H9 (cell line): ENCODE data around the gene ADORA1. TPM values are rescaled to one million over a fixed set of nuclear protein-coding genes. Genes with fewer than 3 reads are reported as not detected.

Experiments
- DNase-seq: peaks from one replicate; pipeline ENCODE4 v3.0.0-alpha.2; 2017
- H2AFZ ChIP-seq: one replicate; pipeline ENCODE4 v1.6.1; 2013; ENCODE audit warnings: mild to moderate bottlenecking, low read length, control low read depth, moderate library complexity
- H2AK5ac ChIP-seq: 2 replicates; pipeline ENCODE4 v1.6.1; 2013; ENCODE audit warnings: low read length, control low read depth, mixed read lengths; ENCODE audit not compliant: insufficient read length
- H2BK120ac ChIP-seq: one replicate; pipeline ENCODE4 v1.6.1; 2013; ENCODE audit warnings: low read depth, mild to moderate bottlenecking, low read length, control low read depth, inconsistent platforms; ENCODE audit not compliant: poor library complexity, severe bottlenecking
- H2BK12ac ChIP-seq: 2 replicates; pipeline ENCODE4 v1.6.1; 2013; ENCODE audit warnings: low read length, control low read depth, mixed read lengths, low read depth; ENCODE audit not compliant: insufficient read length
- H2BK15ac ChIP-seq: 2 replicates; pipeline ENCODE4 v1.6.1; 2013; ENCODE audit warnings: low read depth, low read length, control low read depth
- H2BK20ac ChIP-seq: one replicate; pipeline ENCODE4 v1.6.1; 2013; ENCODE audit warnings: low read depth, mild to moderate bottlenecking, low read length, control low read depth, inconsistent platforms; ENCODE audit not compliant: poor library complexity, severe bottlenecking
- H2BK5ac ChIP-seq: 2 replicates; pipeline ENCODE4 v1.6.1; 2013; ENCODE audit warnings: low read length, control low read depth, mixed read lengths; ENCODE audit not compliant: insufficient read length
- H3K14ac ChIP-seq: 2 replicates; pipeline ENCODE4 v1.6.1; 2013; ENCODE audit warnings: low read length, control low read depth; ENCODE audit not compliant: insufficient read depth
- H3K18ac ChIP-seq: 2 replicates; pipeline ENCODE4 v1.6.1; 2013; ENCODE audit warnings: low read depth, mild to moderate bottlenecking, mixed read lengths, low read length, control low read depth; ENCODE audit not compliant: insufficient read length
- H3K23ac ChIP-seq: 2 replicates; pipeline ENCODE4 v1.6.1; 2013; ENCODE audit warnings: low read length, control low read depth, mixed read lengths, low read depth; ENCODE audit not compliant: insufficient read length
- H3K23me2 ChIP-seq: 2 replicates; pipeline ENCODE4 v1.6.1; 2013; ENCODE audit warnings: low read depth, mild to moderate bottlenecking, mixed read lengths, low read length, control low read depth; ENCODE audit not compliant: insufficient read length, poor library complexity, severe bottlenecking
- H3K27ac ChIP-seq: 2 replicates; pipeline ENCODE4 v1.5.1; 2013; ENCODE audit warnings: low read length, control low read depth, mixed read lengths, low read depth; ENCODE audit not compliant: insufficient read length
- H3K27me3 ChIP-seq: 2 replicates; pipeline ENCODE4 v1.6.1; 2013; ENCODE audit warnings: low read length, control low read depth, inconsistent platforms; ENCODE audit not compliant: insufficient read depth
- H3K4ac ChIP-seq: 2 replicates; pipeline ENCODE4 v1.6.1; 2013; ENCODE audit warnings: low read depth, mild to moderate bottlenecking, control low read depth, inconsistent platforms, low read length, moderate library complexity
- H3K4me1 ChIP-seq: 2 replicates; pipeline ENCODE4 v1.6.1; 2013; ENCODE audit warnings: low read length, control low read depth, inconsistent platforms; ENCODE audit not compliant: insufficient read depth
- H3K4me2 ChIP-seq: 2 replicates; pipeline ENCODE4 v1.6.1; 2013; ENCODE audit warnings: low read length, control low read depth, mixed read lengths; ENCODE audit not compliant: insufficient read length, insufficient read depth
- H3K56ac ChIP-seq: 2 replicates; pipeline ENCODE4 v1.6.1; 2013; ENCODE audit warnings: low read depth, mild to moderate bottlenecking, mixed read lengths, low read length, control low read depth; ENCODE audit not compliant: insufficient read length
- H3K79me1 ChIP-seq: 2 replicates; pipeline ENCODE4 v1.6.1; 2013; ENCODE audit warnings: low read depth, mild to moderate bottlenecking, moderate library complexity, low read length, control low read depth, inconsistent platforms; ENCODE audit not compliant: insufficient read depth, poor library complexity, severe bottlenecking
- H3K79me2 ChIP-seq: 2 replicates; pipeline ENCODE4 v1.6.1; 2013; ENCODE audit warnings: low read length, control low read depth, inconsistent platforms; ENCODE audit not compliant: insufficient read depth
- H3K9ac ChIP-seq: 2 replicates; pipeline ENCODE4 v1.6.1; 2013; ENCODE audit warnings: low read length, control low read depth, mixed read lengths; ENCODE audit not compliant: insufficient read length; ENCODE audit errors: extremely low read depth
- H3K9me3 ChIP-seq: one replicate; pipeline ENCODE4 v1.6.1; 2013; ENCODE audit warnings: low read depth, low read length, inconsistent platforms; ENCODE audit not compliant: control insufficient read depth
- H3T11ph ChIP-seq: one replicate; pipeline ENCODE4 v1.6.1; 2013; ENCODE audit warnings: mild to moderate bottlenecking, low read length, control low read depth, inconsistent platforms
- H4K20me1 ChIP-seq: one replicate; pipeline ENCODE4 v1.6.1; 2013; ENCODE audit not compliant: control insufficient read depth, insufficient read length, insufficient read depth
- H4K5ac ChIP-seq: 2 replicates; pipeline ENCODE4 v1.6.1; 2013; ENCODE audit warnings: low read depth, mild to moderate bottlenecking, mixed read lengths, low read length, control low read depth; ENCODE audit not compliant: insufficient read length
- H4K8ac ChIP-seq: replicated peaks from 2 replicates; pipeline ENCODE4 v1.6.1; 2013; ENCODE audit warnings: low read length, control low read depth, mixed read lengths, low read depth; ENCODE audit not compliant: insufficient read length
- H4K91ac ChIP-seq: 2 replicates; pipeline ENCODE4 v1.6.1; 2013; ENCODE audit warnings: low read depth, mild to moderate bottlenecking, moderate library complexity, mixed read lengths, low read length, control low read depth; ENCODE audit not compliant: insufficient read length
- H3K27ac Mint-ChIP-seq, 3 experiments: 2 replicates in 2 of 3; 3 replicates in 1 of 3; pipeline ENCODE4 v1.8.0; 2020 to 2021; ENCODE audit warnings: mixed read lengths in 3 of 3, mild to moderate bottlenecking in 1 of 3, moderate library complexity in 1 of 3
- H3K27me3 Mint-ChIP-seq: 2 replicates; pipeline ENCODE4 v1.8.0; 2021; ENCODE audit warnings: low read depth, mild to moderate bottlenecking, moderate library complexity, mixed read lengths
- H3K36me3 Mint-ChIP-seq, 3 experiments: 2 replicates in 2 of 3; 3 replicates in 1 of 3; pipeline ENCODE4 v1.8.0; 2020 to 2021; ENCODE audit warnings: low read depth in 3 of 3, mixed read lengths in 3 of 3; ENCODE audit not compliant: insufficient read depth in 1 of 3
- H3K4me1 Mint-ChIP-seq, 2 experiments: 2 replicates each; pipeline ENCODE4 v1.8.0; 2020; ENCODE audit warnings: mixed read lengths in 2 of 2
- H3K4me3 Mint-ChIP-seq, 2 experiments: 2 replicates in 1 of 2; 3 replicates in 1 of 2; pipeline ENCODE4 v1.8.0; 2020 to 2021; ENCODE audit warnings: mild to moderate bottlenecking in 2 of 2, mixed read lengths in 2 of 2, moderate library complexity in 1 of 2
- H3K9me3 Mint-ChIP-seq, 2 experiments: 2 replicates in 1 of 2; 3 replicates in 1 of 2; pipeline ENCODE4 v1.8.0; 2020; ENCODE audit warnings: mild to moderate bottlenecking in 2 of 2, mixed read lengths in 2 of 2, moderate library complexity in 1 of 2
- CTCF ChIP-seq: fragments of 200-600 bp; sonication (generic); conservative IDR thresholded peaks from 3 replicates; pipeline ENCODE4 v1.8.0; 2021; ENCODE audit warnings: antibody characterized with exemption, mild to moderate bottlenecking
- WGBS: extraction: QIAGEN DNeasy Blood & Tissue Kit; methylation state at CpG from one replicate; pipeline ENCODE4 v1.1.7; 2013; ENCODE audit warnings: missing lambda C conversion rate, low lambda C conversion rate, mixed read lengths; ENCODE audit not compliant: insufficient read length; ENCODE audit errors: extremely low coverage; 5-methylcytosine and 5-hydroxymethylcytosine counted together
- total RNA-seq: library from RNA; stranded (reverse); gene quantifications from 2 replicates; pipeline ENCODE4 v1.2.1, GENCODE V29; 2021

ADORA1 gene
- total RNA-seq, 1 experiment from 2014 or later = 1.3 TPM

DNA sequence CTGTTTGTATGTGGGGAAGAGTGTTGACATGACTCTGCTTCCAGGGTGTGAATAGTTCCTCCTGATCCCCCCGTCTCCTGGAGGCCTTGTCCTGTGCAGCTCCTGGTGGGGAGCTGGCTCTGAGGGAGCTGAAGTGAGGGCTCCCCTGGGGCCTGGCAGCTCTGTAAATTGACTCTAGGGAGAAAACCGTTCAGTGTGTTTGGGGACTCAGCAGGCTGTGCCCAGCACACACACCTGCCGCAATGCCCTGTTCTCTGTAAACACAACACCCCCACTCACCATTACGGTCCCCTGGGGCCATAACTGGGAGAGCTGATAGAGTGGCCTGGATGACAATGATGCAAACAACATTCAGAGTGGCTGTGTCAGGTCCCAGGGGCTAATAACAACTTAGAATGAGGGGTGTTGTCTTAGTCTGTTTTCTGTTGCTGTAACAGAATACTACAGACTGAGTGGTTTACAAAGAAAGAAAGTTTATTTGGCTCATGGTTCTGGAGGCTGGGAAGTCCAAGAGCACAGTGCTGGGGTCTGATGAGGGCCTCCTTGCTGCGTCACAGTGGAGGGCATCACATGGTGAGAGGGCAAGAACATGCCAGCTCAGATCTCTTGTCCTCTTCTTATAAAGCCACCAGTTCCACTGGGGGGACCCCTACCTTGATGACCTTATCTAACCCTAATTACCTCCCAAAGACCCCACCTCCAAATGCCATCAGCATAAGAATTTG is 15.3 kb downstream of the ADORA1 start:
- no peak overlapping the region for H4K91ac ChIP-seq
- H3K14ac ChIP-seq = no peak overlapping the region
- H4K5ac ChIP-seq = no peak overlapping the region
- H2BK5ac ChIP-seq = no peak overlapping the region
- no peak for DNase-seq
- H3T11ph ChIP-seq = no peak overlapping the region
- no peak overlapping the region for H3K4me2 ChIP-seq
- no peak overlapping the region for H2AK5ac ChIP-seq
- no peak overlapping the region for H3K4ac ChIP-seq
- H3K23me2 ChIP-seq = no peaks in the 10 kb centered on the region
- no peak overlapping the region for H3K18ac ChIP-seq
- H2BK15ac ChIP-seq = no peak overlapping the region
- peaks cover 18% of the 10 kb centered on the region; the same call in 1 of the 2 replicates for H3K4me1 ChIP-seq
- H3K9me3 ChIP-seq = no peaks in the 10 kb centered on the region
- H2BK20ac ChIP-seq = no peak overlapping the region
- Mint-ChIP-seq H3K9me3 (peaks cover 4 to 8% of the 10 kb centered on the region in 2 experiments; a peak in 3 of 5 replicates), H3K4me1 (peaks cover 40 to 46% of the 10 kb centered on the region in 2 experiments), H3K4me3 (no peak overlapping the region), H3K27me3 (no peaks in the 10 kb centered on the region; the same call in 1 of the 2 replicates), H3K27ac (no peak overlapping the region), H3K36me3 (peaks cover 0 to 9% (median 2%) of the 10 kb centered on the region in 3 experiments; a peak in 3 of 7 replicates)
- H2AFZ ChIP-seq = no peak overlapping the region
- WGBS = no CpG with 5 or more reads among the region's 5 CpGs
- no peaks in the 10 kb centered on the region for H4K20me1 ChIP-seq
- TF ChIP-seq CTCF = no peak
- no peaks in the 10 kb centered on the region for H3K27me3 ChIP-seq
- no peak overlapping the region for H3K9ac ChIP-seq
- no peak overlapping the region for H3K56ac ChIP-seq
- no peak overlapping the region for H3K27ac ChIP-seq
- no peak overlapping the region for H2BK12ac ChIP-seq
- H3K79me1 ChIP-seq = no peaks in the 10 kb centered on the region
- H4K8ac ChIP-seq = no peak overlapping the region
- no peaks in the 10 kb centered on the region for H3K79me2 ChIP-seq
- H2BK120ac ChIP-seq = no peak overlapping the region
- H3K23ac ChIP-seq = no peak overlapping the region
